ENCODE results near the gene FILIP1L.

The FILIP1L gene

DNA sequence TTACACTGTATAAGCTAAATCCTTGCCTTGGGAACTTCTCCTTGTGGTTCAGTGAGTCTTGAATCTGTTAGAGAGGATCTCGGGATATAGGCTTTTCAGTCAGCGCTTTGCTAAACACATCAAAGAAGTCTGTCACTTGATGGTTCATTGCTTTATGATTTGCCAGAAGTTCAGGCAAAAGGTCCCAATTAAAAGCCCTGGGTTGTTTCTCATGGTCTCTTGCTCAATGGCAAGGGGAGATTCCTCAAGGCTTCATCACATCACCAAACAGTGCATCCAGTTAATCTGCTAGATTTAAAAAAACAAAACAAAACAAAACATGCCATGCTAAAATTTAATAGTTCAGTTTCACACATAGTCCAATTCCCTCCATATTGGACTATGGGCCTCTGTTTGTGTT, 114.8 kb downstream of the FILIP1L start:
- no peaks in the 10 kb centered on the region for H3K36me3 ChIP-seq (ENCODE audit: insufficient read depth, low read length)
- no peaks in the 10 kb centered on the region for H3K27me3 ChIP-seq (ENCODE audit: insufficient read depth, low read length)
- H3K4me1 ChIP-seq (ENCODE audit: insufficient read depth, low read length), result no peaks in the 10 kb centered on the region
- no peak overlapping the region for H2AFZ ChIP-seq (ENCODE audit: low read depth, low read length)
- H3K9me3 ChIP-seq (ENCODE audit: low read length), result peaks cover 5% of the 10 kb centered on the region
- no peak overlapping the region for H3K4me3 ChIP-seq (ENCODE audit: low read length)

DNA sequence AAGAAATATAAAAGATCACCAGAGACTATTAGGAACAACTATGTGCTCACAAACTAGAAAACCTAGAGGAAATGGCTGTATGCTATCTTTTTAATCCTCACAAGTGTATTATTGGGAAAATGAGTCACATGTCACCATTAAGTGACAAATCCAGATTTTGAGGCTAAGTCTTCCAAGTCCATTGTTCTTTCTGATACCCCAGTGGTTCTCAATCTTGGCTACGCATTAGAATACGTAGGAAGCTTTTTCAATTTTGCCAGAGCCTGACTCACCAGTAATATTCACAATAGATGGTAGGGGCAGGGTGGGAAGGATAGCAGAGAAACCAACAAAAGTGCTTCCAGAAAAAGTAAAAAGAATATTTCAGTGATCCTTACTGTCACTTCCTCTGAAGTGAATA, 117.0 kb downstream of the FILIP1L start:
- Histone ChIP-seq H3K27me3 (ENCODE audit: insufficient read depth, low read length) (no peaks in the 10 kb centered on the region), H3K36me3 (ENCODE audit: insufficient read depth, low read length) (no peaks in the 10 kb centered on the region), H2AFZ (ENCODE audit: low read depth, low read length) (no peak overlapping the region), H3K9me3 (ENCODE audit: low read length) (peaks cover 5% of the 10 kb centered on the region), H3K4me1 (ENCODE audit: insufficient read depth, low read length) (no peaks in the 10 kb centered on the region), H3K4me3 (ENCODE audit: low read length) (no peak overlapping the region)

DNA sequence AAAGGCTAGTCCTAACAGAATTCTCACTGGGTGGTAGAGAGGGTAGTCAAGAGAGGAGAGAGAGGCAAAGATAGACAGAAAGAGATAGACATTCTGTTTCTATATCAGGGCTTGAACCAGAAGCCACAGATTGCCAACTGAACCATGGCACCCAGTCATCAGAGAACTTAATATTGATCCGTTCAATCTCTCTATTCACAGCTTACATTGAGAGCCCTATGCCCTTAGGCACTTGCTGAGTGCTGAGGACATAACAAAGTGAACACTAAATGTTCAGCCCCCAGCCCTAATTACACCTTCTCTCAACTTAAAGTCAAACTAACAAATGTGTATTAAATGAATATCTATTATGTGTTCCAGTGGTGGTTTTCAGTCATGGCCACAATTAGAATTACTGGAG, 124.1 kb downstream of the FILIP1L start:
- H3K4me3 ChIP-seq (ENCODE audit: low read length), result no peak overlapping the region
- peaks cover under 1% of the 10 kb centered on the region for H3K9me3 ChIP-seq (ENCODE audit: low read length)
- H3K4me1 ChIP-seq (ENCODE audit: insufficient read depth, low read length), result no peaks in the 10 kb centered on the region
- H3K27me3 ChIP-seq (ENCODE audit: insufficient read depth, low read length), result no peaks in the 10 kb centered on the region
- H2AFZ ChIP-seq (ENCODE audit: low read depth, low read length), result no peak overlapping the region
- H3K36me3 ChIP-seq (ENCODE audit: insufficient read depth, low read length), result no peaks in the 10 kb centered on the region

DNA sequence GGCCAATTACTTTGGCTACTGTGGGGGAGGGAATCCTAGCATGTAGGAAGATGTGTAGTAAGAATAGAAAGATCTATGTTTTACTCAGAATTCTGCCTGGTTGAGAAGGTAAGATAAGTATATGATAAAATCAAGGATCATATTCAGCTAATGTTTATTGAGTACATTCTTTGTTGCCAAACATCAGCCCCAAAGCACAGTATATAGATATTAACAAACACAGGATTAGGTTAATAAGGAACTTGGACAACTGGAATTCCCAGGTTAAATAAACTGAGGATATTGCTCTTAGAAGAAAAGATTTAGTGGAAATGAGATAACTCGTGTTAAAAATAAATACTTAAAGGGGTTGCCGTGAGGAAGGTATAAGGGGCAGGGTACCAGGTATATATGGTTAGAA, 129.6 kb downstream of the FILIP1L start:
- Histone ChIP-seq H2AFZ (ENCODE audit: low read depth, low read length) (no peak overlapping the region), H3K4me3 (ENCODE audit: low read length) (no peak overlapping the region), H3K9me3 (ENCODE audit: low read length) (no peaks in the 10 kb centered on the region), H3K27me3 (ENCODE audit: insufficient read depth, low read length) (no peaks in the 10 kb centered on the region), H3K36me3 (ENCODE audit: insufficient read depth, low read length) (no peaks in the 10 kb centered on the region), H3K4me1 (ENCODE audit: insufficient read depth, low read length) (no peaks in the 10 kb centered on the region)

DNA sequence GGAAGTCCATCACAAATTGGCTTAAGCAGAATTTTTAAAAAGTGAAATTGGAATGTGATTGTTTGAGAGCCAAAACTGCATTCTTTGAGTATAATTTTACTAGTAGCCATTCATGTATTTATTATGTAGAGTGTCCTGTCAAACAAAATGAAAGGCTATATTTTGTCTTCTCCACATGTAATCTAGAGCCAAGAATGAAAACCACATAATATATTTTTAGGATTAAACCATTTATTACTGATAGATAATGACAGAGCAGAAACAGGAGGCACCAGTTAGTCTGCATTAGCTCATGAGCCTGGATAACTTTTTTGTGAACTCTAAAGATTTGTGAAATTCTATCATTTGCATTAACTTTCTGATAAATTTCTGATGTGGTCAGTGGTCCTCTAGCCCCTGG, 130.2 kb downstream of the FILIP1L start:
- no peaks in the 10 kb centered on the region for H3K9me3 ChIP-seq (ENCODE audit: low read length)
- H3K27me3 ChIP-seq (ENCODE audit: insufficient read depth, low read length), result no peaks in the 10 kb centered on the region
- no peaks in the 10 kb centered on the region for H3K4me1 ChIP-seq (ENCODE audit: insufficient read depth, low read length)
- no peak overlapping the region for H3K4me3 ChIP-seq (ENCODE audit: low read length)
- no peaks in the 10 kb centered on the region for H3K36me3 ChIP-seq (ENCODE audit: insufficient read depth, low read length)
- H2AFZ ChIP-seq (ENCODE audit: low read depth, low read length), result no peak overlapping the region

DNA sequence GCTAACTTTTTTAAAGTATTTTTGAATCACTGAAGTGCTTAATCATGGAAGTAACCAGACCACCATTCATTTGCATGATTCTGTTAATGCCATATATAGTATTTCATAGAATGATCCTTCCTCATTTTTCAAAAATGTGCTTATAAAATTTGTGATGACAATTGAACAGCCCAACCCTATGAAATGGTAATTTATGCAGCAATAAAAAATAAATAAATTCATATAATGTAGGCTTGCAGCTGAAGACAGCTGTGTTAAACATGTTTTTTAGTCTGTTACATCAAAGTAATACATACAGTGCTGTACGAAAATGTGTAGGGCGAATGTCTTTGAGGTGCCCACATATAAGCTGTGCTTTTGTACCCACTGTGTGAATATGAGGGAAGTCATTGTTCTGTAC, 131.7 kb downstream of the FILIP1L start:
- H3K36me3 ChIP-seq (ENCODE audit: insufficient read depth, low read length), result no peaks in the 10 kb centered on the region
- H3K4me3 ChIP-seq (ENCODE audit: low read length), result no peak overlapping the region
- no peaks in the 10 kb centered on the region for H3K4me1 ChIP-seq (ENCODE audit: insufficient read depth, low read length)
- no peaks in the 10 kb centered on the region for H3K9me3 ChIP-seq (ENCODE audit: low read length)
- no peak overlapping the region for H2AFZ ChIP-seq (ENCODE audit: low read depth, low read length)
- H3K27me3 ChIP-seq (ENCODE audit: insufficient read depth, low read length), result no peaks in the 10 kb centered on the region

DNA sequence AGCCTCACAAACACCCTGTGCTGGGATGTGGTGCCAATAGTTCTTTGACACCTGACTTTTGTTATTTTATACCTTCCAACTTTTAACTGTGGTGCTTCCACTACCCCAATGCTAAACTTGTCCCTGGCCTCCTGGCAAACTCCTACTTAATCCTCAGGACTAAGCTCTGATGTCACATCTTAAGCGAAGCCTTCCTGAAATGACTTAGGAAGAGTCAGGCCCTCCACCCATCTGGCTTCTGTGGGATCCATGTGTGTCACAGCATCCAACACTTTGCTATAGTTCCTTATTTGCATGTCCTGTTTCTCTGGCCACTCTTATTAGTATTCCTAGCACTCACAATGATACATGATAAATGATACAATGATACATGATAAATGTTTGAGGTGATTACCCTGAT, 133.2 kb downstream of the FILIP1L start:
- Histone ChIP-seq H2AFZ (ENCODE audit: low read depth, low read length) (no peak overlapping the region), H3K36me3 (ENCODE audit: insufficient read depth, low read length) (no peaks in the 10 kb centered on the region), H3K27me3 (ENCODE audit: insufficient read depth, low read length) (no peaks in the 10 kb centered on the region), H3K4me1 (ENCODE audit: insufficient read depth, low read length) (no peaks in the 10 kb centered on the region), H3K4me3 (ENCODE audit: low read length) (no peak overlapping the region), H3K9me3 (ENCODE audit: low read length) (no peaks in the 10 kb centered on the region)

DNA sequence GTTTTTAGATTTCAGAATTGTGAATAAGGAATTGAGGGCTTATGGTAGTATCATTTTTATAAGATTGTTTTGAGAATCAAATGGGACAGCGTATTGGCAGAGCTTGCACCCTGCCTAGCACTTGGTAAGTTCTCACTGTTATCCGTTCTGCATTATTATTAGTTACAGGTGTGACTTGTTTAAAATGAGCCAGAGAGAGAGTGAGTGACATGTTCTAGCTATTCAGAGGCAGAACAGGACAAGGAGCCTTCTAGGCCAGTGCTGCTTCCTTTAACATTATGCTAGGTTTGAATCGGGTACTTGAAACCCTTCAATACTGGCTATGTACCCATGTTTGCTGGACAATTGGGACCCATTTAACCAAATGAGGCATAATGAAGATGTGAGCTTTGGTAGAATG, 133.7 kb downstream of the FILIP1L start:
- no peaks in the 10 kb centered on the region for H3K36me3 ChIP-seq (ENCODE audit: insufficient read depth, low read length)
- no peak overlapping the region for H3K4me3 ChIP-seq (ENCODE audit: low read length)
- H2AFZ ChIP-seq (ENCODE audit: low read depth, low read length), result no peak overlapping the region
- no peaks in the 10 kb centered on the region for H3K27me3 ChIP-seq (ENCODE audit: insufficient read depth, low read length)
- H3K9me3 ChIP-seq (ENCODE audit: low read length), result no peaks in the 10 kb centered on the region
- no peaks in the 10 kb centered on the region for H3K4me1 ChIP-seq (ENCODE audit: insufficient read depth, low read length)

DNA sequence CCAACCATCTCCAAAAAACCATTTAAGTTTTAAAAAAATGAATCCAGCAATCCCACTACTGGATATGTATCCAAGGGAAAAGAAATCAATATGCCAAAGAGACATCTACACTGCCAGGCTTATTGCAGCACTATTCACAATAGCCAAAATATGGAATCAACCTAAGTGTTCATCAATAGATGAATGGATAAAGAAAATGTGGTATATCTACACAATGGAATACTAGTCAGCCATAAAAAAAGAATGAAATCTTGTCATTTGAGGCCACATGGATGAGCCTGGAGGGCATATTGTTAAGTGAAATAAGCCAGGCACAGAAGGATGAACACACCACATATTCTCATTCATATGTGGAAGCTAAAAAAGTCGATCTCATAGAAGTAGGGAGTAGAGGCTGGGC, 136.1 kb downstream of the FILIP1L start:
- H3K27me3 ChIP-seq (ENCODE audit: insufficient read depth, low read length), result no peaks in the 10 kb centered on the region
- H3K4me3 ChIP-seq (ENCODE audit: low read length), result no peak overlapping the region
- H3K36me3 ChIP-seq (ENCODE audit: insufficient read depth, low read length), result no peaks in the 10 kb centered on the region
- H3K4me1 ChIP-seq (ENCODE audit: insufficient read depth, low read length), result no peaks in the 10 kb centered on the region
- H3K9me3 ChIP-seq (ENCODE audit: low read length), result no peaks in the 10 kb centered on the region
- H2AFZ ChIP-seq (ENCODE audit: low read depth, low read length), result no peak overlapping the region

DNA sequence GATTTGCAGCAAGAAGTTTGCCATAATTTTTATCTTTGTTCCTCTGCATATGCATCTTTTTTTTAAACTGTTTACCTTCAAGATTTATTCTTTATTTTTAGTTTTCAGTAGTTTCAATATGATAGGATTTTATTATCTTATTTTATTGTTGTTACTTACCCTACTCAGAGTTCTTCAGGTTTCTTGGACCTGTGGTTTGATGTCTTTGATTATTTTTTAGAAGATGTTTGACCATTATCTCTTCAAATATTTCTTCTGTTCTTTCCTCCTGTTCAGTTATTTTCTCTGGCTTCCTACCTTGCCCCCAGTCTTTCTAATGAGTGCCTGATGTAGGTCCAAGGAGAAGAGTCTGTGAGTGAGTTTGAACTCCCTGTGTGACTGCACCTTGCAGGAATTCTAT, 137.7 kb downstream of the FILIP1L start:
- Histone ChIP-seq H2AFZ (ENCODE audit: low read depth, low read length) (no peak overlapping the region), H3K4me3 (ENCODE audit: low read length) (no peak overlapping the region)

DNA sequence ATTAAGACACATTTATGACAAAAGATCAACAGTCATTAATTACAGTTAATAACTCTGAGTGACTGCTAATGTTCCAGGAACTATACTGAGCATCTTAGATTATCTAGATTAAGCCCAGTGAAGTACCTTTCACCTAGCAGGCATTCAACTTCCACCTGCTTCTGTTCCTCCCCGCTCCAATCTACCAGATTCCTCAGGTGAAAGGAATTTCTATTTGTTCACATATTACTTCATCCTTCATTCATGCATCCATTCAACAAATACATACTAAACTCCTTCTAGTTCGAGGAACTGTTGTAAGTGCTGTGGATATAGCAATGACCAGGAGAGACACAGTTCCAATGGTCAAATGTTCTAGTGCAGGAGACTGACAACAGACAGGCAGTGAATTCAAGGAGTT, 139.3 kb downstream of the FILIP1L start:
- Histone ChIP-seq H2AFZ (ENCODE audit: low read depth, low read length) (no peak overlapping the region), H3K4me1 (ENCODE audit: insufficient read depth, low read length) (peaks cover 6% of the 10 kb centered on the region), H3K4me3 (ENCODE audit: low read length) (no peak overlapping the region), H3K36me3 (ENCODE audit: insufficient read depth, low read length) (no peaks in the 10 kb centered on the region), H3K27me3 (ENCODE audit: insufficient read depth, low read length) (no peaks in the 10 kb centered on the region), H3K9me3 (ENCODE audit: low read length) (no peaks in the 10 kb centered on the region)

More for the DNA sequence above, 137.7 kb downstream of the FILIP1L start:
- Histone ChIP-seq H3K36me3 (ENCODE audit: insufficient read depth, low read length) (no peaks in the 10 kb centered on the region), H3K4me1 (ENCODE audit: insufficient read depth, low read length) (no peaks in the 10 kb centered on the region), H3K9me3 (ENCODE audit: low read length) (no peaks in the 10 kb centered on the region), H3K27me3 (ENCODE audit: insufficient read depth, low read length) (no peaks in the 10 kb centered on the region)

DNA sequence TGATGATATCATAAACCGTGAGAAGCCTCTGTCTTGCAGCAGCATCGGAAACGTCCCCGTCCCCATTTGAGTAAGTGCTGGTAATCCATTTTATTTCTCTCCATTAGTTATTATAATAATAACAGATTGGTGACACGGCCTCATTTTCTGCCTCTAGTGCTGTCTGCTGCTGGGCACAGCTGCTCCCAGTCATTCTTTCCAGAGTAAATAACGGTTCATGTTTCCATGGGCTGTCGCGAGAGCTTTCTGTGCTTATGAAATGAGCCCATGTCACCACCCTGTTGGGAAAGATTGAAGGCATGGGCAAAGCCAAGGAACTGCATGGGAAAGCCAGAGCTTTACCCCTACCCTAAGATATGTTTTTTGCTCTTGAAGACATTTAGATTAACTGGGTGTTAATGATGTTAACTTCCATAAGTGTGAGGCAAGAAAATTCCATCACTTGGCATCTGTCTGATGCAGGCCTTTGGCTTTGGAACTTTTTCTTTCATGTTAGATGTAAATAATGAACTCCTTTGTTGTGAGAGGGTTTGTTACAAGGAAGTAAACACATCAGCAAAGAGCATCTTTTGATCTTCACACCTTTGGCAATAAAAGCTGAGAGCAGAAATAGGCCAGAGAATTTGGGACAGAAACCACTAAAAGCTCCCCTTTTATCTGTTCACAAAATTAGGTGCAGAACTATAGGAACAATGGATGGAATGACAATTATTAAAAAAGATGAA, 141.8 kb downstream of the FILIP1L start:
- no peaks in the 10 kb centered on the region for H3K27me3 ChIP-seq (ENCODE audit: insufficient read depth, low read length)
- H3K36me3 ChIP-seq (ENCODE audit: insufficient read depth, low read length), result no peaks in the 10 kb centered on the region
- no peaks in the 10 kb centered on the region for H3K9me3 ChIP-seq (ENCODE audit: low read length)
- peaks cover 22% of the 10 kb centered on the region for H3K4me1 ChIP-seq (ENCODE audit: insufficient read depth, low read length)
- H3K4me3 ChIP-seq (ENCODE audit: low read length), result no peak overlapping the region
- no peak overlapping the region for H2AFZ ChIP-seq (ENCODE audit: low read depth, low read length)

DNA sequence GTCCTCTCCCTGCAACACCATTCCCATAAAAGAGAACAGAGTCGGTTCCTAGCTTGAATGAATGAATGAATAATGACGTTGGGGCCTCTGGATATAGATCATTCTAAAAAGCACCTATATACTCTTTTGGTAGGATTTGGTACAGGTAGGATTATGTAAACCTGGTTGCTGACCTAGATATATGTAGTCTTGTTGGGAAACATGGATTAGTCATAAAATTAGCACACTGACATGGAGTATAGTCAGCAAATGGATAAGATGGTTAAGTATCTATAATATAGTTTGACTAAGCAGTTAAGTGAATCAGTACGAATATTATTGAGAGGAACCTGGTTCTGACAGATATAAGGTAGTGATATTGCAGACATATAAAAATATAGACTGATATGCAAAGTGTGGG, 142.5 kb downstream of the FILIP1L start:
- Histone ChIP-seq H2AFZ (ENCODE audit: low read depth, low read length) (no peak overlapping the region), H3K27me3 (ENCODE audit: insufficient read depth, low read length) (no peaks in the 10 kb centered on the region), H3K4me1 (ENCODE audit: insufficient read depth, low read length) (peaks cover 22% of the 10 kb centered on the region)

DNA sequence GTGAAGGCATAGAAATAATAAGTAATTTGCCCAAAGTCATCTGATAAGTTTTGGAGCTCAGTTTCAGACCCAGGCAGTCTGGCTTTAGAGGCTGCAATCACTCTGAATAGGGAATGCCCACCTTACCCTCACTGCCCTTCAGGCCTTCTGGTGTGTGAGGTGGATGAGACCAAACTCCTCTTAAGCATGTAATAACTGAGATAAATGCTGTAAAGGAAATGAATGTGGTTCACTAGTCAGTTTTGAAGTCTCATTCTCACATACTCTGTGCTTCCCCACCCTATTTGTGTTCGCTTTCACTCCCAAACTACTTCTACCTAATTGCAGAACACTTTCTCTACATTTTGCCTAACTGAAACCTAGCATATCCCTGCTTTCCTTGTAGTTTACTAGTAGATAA, 144.1 kb downstream of the FILIP1L start:
- Histone ChIP-seq H3K4me3 (ENCODE audit: low read length) (no peak overlapping the region), H3K9me3 (ENCODE audit: low read length) (no peaks in the 10 kb centered on the region), H3K36me3 (ENCODE audit: insufficient read depth, low read length) (no peaks in the 10 kb centered on the region), H2AFZ (ENCODE audit: low read depth, low read length) (no peak overlapping the region), H3K27me3 (ENCODE audit: insufficient read depth, low read length) (no peaks in the 10 kb centered on the region), H3K4me1 (ENCODE audit: insufficient read depth, low read length) (peaks cover 22% of the 10 kb centered on the region)

More for the DNA sequence above, 142.5 kb downstream of the FILIP1L start:
- no peaks in the 10 kb centered on the region for H3K36me3 ChIP-seq (ENCODE audit: insufficient read depth, low read length)
- no peak overlapping the region for H3K4me3 ChIP-seq (ENCODE audit: low read length)
- no peaks in the 10 kb centered on the region for H3K9me3 ChIP-seq (ENCODE audit: low read length)
